PC-9 (cell line): ENCODE data around the gene USP10.

Source experiments
- CTCF ChIP-seq: fragments of 200-600 bp; sonication (generic); conservative IDR thresholded peaks from 2 replicates; pipeline ENCODE4 v1.6.1; 2017; ENCODE audit warnings: mixed run types, antibody characterized with exemption, mild to moderate bottlenecking, moderate library complexity
- EZH2 ChIP-seq: fragments of 200-600 bp; sonication (generic); IDR thresholded peaks from 2 replicates; pipeline ENCODE4 v1.8.0; 2017; ENCODE audit warnings: antibody characterized with exemption, low read depth

GRCh38 chr16:84726669-84727467 is 27.1 kb downstream of the USP10 start:
- TF ChIP-seq CTCF, result no peak
- no peak for TF ChIP-seq EZH2
